ENCODE measurements around the gene POLR1E.

Gene POLR1E

DNA sequence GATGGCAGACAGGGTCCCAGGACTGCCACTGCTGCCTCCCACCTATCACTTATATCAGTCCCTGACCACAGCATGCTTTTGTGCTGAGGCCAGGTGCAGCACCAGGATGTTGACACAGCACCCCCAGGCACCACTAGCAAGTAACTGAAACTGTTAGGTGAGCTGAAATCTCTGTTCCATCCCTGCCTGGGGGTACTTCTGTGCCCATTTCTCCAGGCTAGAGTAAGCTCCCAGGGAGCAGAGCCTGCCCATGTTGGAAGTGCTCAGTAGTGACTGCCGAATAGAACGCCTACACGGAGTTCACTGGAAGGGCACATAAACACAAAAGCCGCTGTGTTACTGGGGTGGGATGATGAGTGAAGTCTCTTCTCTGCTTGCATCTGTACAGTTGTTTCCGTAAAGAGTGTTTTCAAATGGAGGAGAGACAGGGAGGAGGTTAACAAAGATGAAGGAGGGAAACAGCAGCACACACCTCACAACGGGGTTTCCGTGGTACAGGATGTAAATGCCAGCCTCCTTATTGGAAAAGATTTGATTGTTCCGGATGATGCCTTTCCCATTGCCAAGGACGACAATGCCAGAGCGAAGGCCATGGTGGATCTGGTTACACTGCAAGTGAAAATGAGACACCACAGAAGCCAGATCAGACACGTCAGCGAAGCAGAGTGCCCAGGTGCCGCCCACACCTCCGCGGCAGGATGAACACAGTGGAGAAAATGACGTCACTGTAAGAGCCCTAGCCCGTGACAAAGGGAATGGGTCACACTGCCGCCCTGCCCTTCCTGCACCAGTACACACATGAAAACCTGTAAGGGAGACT, 43.1 kb downstream of the POLR1E start:
- Histone ChIP-seq H3K4me3 (no peak overlapping the region), H3K9ac (ENCODE audit: insufficient read length) (no peak overlapping the region), H3K27ac (no peak overlapping the region), H3K36me3 (ENCODE audit: insufficient read depth, low read length) (peaks cover 16% of the 10 kb centered on the region; the same call in 1 of the 2 replicates), H3K9me3 (ENCODE audit: low read depth, low read length) (no peaks in the 10 kb centered on the region)
- no peak for DNase-seq (ENCODE audit: low read depth, low spot score)
- TF ChIP-seq EZH2 (IDR thresholded peaks at IDR 0.05) (no peak), POLR2AphosphoS5 (IDR thresholded peaks at IDR 0.05; ENCODE audit: borderline replicate concordance, low read depth, low read length) (no peak), FOXP2 (optimal IDR thresholded peaks at IDR 0.05; ENCODE audit: control extremely low read depth, extremely low read length, insufficient read depth) (no peak)

GRCh38 chr9:37531699-37532098, 46.0 kb downstream of the POLR1E start:
- peaks cover 2% of the 10 kb centered on the region; the same call in 1 of the 2 replicates for H3K36me3 ChIP-seq (ENCODE audit: insufficient read depth, low read length)
- no peak overlapping the region for H3K4me3 ChIP-seq
- TF ChIP-seq FOXP2 (optimal IDR thresholded peaks at IDR 0.05; ENCODE audit: control extremely low read depth, extremely low read length, insufficient read depth): no peak
- no peak for TF ChIP-seq POLR2AphosphoS5 (IDR thresholded peaks at IDR 0.05; ENCODE audit: borderline replicate concordance, low read depth, low read length)
- TF ChIP-seq EZH2 (IDR thresholded peaks at IDR 0.05): no peak
- no peak for DNase-seq (ENCODE audit: low read depth, low spot score)
- H3K9ac ChIP-seq (ENCODE audit: insufficient read length): no peak overlapping the region
- no peaks in the 10 kb centered on the region for H3K9me3 ChIP-seq (ENCODE audit: low read depth, low read length)
- no peak overlapping the region for H3K27ac ChIP-seq

GRCh38 chr9:37534412-37534811, 48.7 kb downstream of the POLR1E start:
- Histone ChIP-seq H3K27ac (no peak overlapping the region), H3K9ac (ENCODE audit: insufficient read length) (no peak overlapping the region), H3K4me3 (no peak overlapping the region), H3K36me3 (ENCODE audit: insufficient read depth, low read length) (peaks cover 22% of the 10 kb centered on the region; the same call in 1 of the 2 replicates), H3K9me3 (ENCODE audit: low read depth, low read length) (no peaks in the 10 kb centered on the region)
- DNase-seq (ENCODE audit: low read depth, low spot score): no peak
- TF ChIP-seq FOXP2 (optimal IDR thresholded peaks at IDR 0.05; ENCODE audit: control extremely low read depth, extremely low read length, insufficient read depth) (no peak), POLR2AphosphoS5 (IDR thresholded peaks at IDR 0.05; ENCODE audit: borderline replicate concordance, low read depth, low read length) (no peak), EZH2 (IDR thresholded peaks at IDR 0.05) (no peak)

GRCh38 chr9:37534901-37535300, 49.2 kb downstream of the POLR1E start:
- TF ChIP-seq FOXP2 (optimal IDR thresholded peaks at IDR 0.05; ENCODE audit: control extremely low read depth, extremely low read length, insufficient read depth): no peak
- TF ChIP-seq EZH2 (IDR thresholded peaks at IDR 0.05): no peak
- TF ChIP-seq POLR2AphosphoS5 (IDR thresholded peaks at IDR 0.05; ENCODE audit: borderline replicate concordance, low read depth, low read length): no peak
- no peak for DNase-seq (ENCODE audit: low read depth, low spot score)
- H3K36me3 ChIP-seq (ENCODE audit: insufficient read depth, low read length): peaks cover 22% of the 10 kb centered on the region; the same call in 1 of the 2 replicates

GRCh38 chr9:37538099-37538498, 52.4 kb downstream of the POLR1E start:
- Histone ChIP-seq H3K36me3 (ENCODE audit: insufficient read depth, low read length) (peaks cover 34% of the 10 kb centered on the region; the same call in 1 of the 2 replicates), H3K27ac (no peak overlapping the region), H3K4me3 (no peak overlapping the region), H3K9me3 (ENCODE audit: low read depth, low read length) (no peaks in the 10 kb centered on the region), H3K9ac (ENCODE audit: insufficient read length) (no peak overlapping the region)
- no peak for TF ChIP-seq EZH2 (IDR thresholded peaks at IDR 0.05)
- TF ChIP-seq FOXP2 (optimal IDR thresholded peaks at IDR 0.05; ENCODE audit: control extremely low read depth, extremely low read length, insufficient read depth): no peak
- no peak for TF ChIP-seq POLR2AphosphoS5 (IDR thresholded peaks at IDR 0.05; ENCODE audit: borderline replicate concordance, low read depth, low read length)
- DNase-seq (ENCODE audit: low read depth, low spot score): no peak

More at GRCh38 chr9:37534901-37535300, 49.2 kb downstream of the POLR1E start:
- H3K27ac ChIP-seq: no peak overlapping the region
- no peaks in the 10 kb centered on the region for H3K9me3 ChIP-seq (ENCODE audit: low read depth, low read length)
- H3K9ac ChIP-seq (ENCODE audit: insufficient read length): no peak overlapping the region
- no peak overlapping the region for H3K4me3 ChIP-seq

DNA sequence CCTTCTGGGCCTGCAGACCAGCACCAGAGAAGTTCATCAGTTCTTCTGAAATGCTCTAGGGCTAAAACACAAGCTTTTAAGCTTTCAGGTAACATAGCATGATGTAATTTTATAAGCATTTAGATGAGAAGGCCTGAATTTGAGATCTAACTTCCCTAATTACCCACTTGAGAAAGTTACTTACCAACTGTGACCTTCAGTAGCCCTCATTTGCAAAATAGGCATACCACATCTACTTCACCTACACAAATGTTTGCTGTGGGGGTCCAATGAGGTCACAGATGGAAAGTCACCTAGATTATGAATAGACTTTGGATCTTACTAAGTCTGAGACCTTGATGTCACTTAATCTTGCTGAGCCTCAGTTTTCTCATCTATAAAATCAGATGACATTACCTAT, 53.9 kb downstream of the POLR1E start:
- H3K27ac ChIP-seq: no peak overlapping the region
- H3K4me3 ChIP-seq: no peak overlapping the region
- no peak overlapping the region for H3K9ac ChIP-seq (ENCODE audit: insufficient read length)
- no peaks in the 10 kb centered on the region for H3K9me3 ChIP-seq (ENCODE audit: low read depth, low read length)
- no peak for TF ChIP-seq EZH2 (IDR thresholded peaks at IDR 0.05)
- TF ChIP-seq POLR2AphosphoS5 (IDR thresholded peaks at IDR 0.05; ENCODE audit: borderline replicate concordance, low read depth, low read length): no peak
- no peak for TF ChIP-seq FOXP2 (optimal IDR thresholded peaks at IDR 0.05; ENCODE audit: control extremely low read depth, extremely low read length, insufficient read depth)
- H3K36me3 ChIP-seq (ENCODE audit: insufficient read depth, low read length): peaks cover 34% of the 10 kb centered on the region; the same call in 1 of the 2 replicates
- DNase-seq (ENCODE audit: low read depth, low spot score): no peak

GRCh38 chr9:37540634-37541033, 54.9 kb downstream of the POLR1E start:
- no peak overlapping the region for H3K27ac ChIP-seq
- H3K36me3 ChIP-seq (ENCODE audit: insufficient read depth, low read length): peaks cover 34% of the 10 kb centered on the region; the same call in 1 of the 2 replicates
- no peak overlapping the region for H3K4me3 ChIP-seq
- H3K9ac ChIP-seq (ENCODE audit: insufficient read length): no peak overlapping the region
- DNase-seq (ENCODE audit: low read depth, low spot score): no peak
- TF ChIP-seq FOXP2 (optimal IDR thresholded peaks at IDR 0.05; ENCODE audit: control extremely low read depth, extremely low read length, insufficient read depth): no peak
- no peak for TF ChIP-seq POLR2AphosphoS5 (IDR thresholded peaks at IDR 0.05; ENCODE audit: borderline replicate concordance, low read depth, low read length)
- no peak for TF ChIP-seq EZH2 (IDR thresholded peaks at IDR 0.05)
- H3K9me3 ChIP-seq (ENCODE audit: low read depth, low read length): no peaks in the 10 kb centered on the region

GRCh38 chr9:37541465-37541864, 55.7 kb downstream of the POLR1E start:
- H3K36me3 ChIP-seq (ENCODE audit: insufficient read depth, low read length): peaks cover 34% of the 10 kb centered on the region; the same call in 1 of the 2 replicates
- no peak for TF ChIP-seq EZH2 (IDR thresholded peaks at IDR 0.05)
- TF ChIP-seq POLR2AphosphoS5 (IDR thresholded peaks at IDR 0.05; ENCODE audit: borderline replicate concordance, low read depth, low read length): no peak

More at GRCh38 chr9:37541465-37541864, 55.7 kb downstream of the POLR1E start:
- no peak for DNase-seq (ENCODE audit: low read depth, low spot score)
- H3K9me3 ChIP-seq (ENCODE audit: low read depth, low read length): no peaks in the 10 kb centered on the region
- H3K27ac ChIP-seq: no peak overlapping the region
- no peak overlapping the region for H3K4me3 ChIP-seq
- no peak overlapping the region for H3K9ac ChIP-seq (ENCODE audit: insufficient read length)

Measured in SK-N-MC (cell line).